H1 (cell line): ENCODE data around the gene HSDL2. TPM values are rescaled to one million over a fixed set of nuclear protein-coding genes. Genes with fewer than 3 reads are reported as not detected.
"Not testable (repeated sequence)": the region's sequence is repeated elsewhere in the genome, so short reads cannot be mapped to it uniquely, and the experiment has no call there.

ENCODE experiments used
- CTCF ChIA-PET: fragments of 300-600 bp; sonication (Branson Sonifier 250); formaldehyde crosslinking; loops from one replicate; lab custom pipeline; 2021; ENCODE audit not compliant: partially characterized antibody; lab: Charles Lee
- POLR2A ChIA-PET: fragments of 300-600 bp; sonication (Branson Sonifier 250); formaldehyde crosslinking; loops from one replicate; lab custom pipeline; 2021; ENCODE audit warnings: inconsistent platforms; ENCODE audit not compliant: partially characterized antibody; lab: Charles Lee
- DNase-seq, 2 experiments: peaks; one replicate each; pipeline versions ENCODE4 v3.0.0 to v3.0.0-alpha.2; 2010 to 2022; ENCODE audit warnings: low spot score in 2 of 2, low read depth in 1 of 2, mixed read lengths in 1 of 2
- FAIRE-seq: peaks from 2 replicates; lab custom pipeline; 2011; peaks lifted over from hg19 to GRCh38; lab: Jason Lieb, UNC
- H2AFZ ChIP-seq: 2 replicates; pipeline ENCODE4 v1.8.1; 2012; ENCODE audit warnings: low read length, inconsistent platforms
- H2AK5ac ChIP-seq: 2 replicates; pipeline ENCODE4 v1.6.1; 2013; ENCODE audit warnings: low read depth, low read length
- H2BK120ac ChIP-seq: replicated peaks from 2 replicates; pipeline ENCODE3; 2013; ENCODE audit warnings: low read depth, low read length, inconsistent platforms
- H2BK12ac ChIP-seq: 2 replicates; pipeline ENCODE4 v1.6.1; 2013; ENCODE audit warnings: low read depth, low read length
- H2BK15ac ChIP-seq: 2 replicates; pipeline ENCODE4 v1.6.1; 2013; ENCODE audit warnings: low read length
- H2BK20ac ChIP-seq: 2 replicates; pipeline ENCODE4 v1.6.1; 2013; ENCODE audit warnings: low read length
- H2BK5ac ChIP-seq: 2 replicates; pipeline ENCODE4 v1.6.1; 2013; ENCODE audit warnings: low read depth, low read length
- H3K14ac ChIP-seq: 2 replicates; pipeline ENCODE4 v1.6.1; 2013; ENCODE audit warnings: inconsistent platforms; ENCODE audit not compliant: insufficient read length
- H3K18ac ChIP-seq: 2 replicates; pipeline ENCODE4 v1.6.1; 2013; ENCODE audit warnings: low read length; ENCODE audit errors: extremely low read depth
- H3K23ac ChIP-seq: 2 replicates; pipeline ENCODE4 v1.6.1; 2013; ENCODE audit warnings: inconsistent platforms; ENCODE audit not compliant: insufficient read length
- H3K23me2 ChIP-seq: 2 replicates; pipeline ENCODE4 v1.6.1; 2013; ENCODE audit warnings: low read depth, low read length
- H3K27ac ChIP-seq: 2 replicates; pipeline ENCODE4 v1.6.1; 2011; ENCODE audit warnings: low read depth, low read length, inconsistent platforms
- H3K27me3 ChIP-seq, 4 experiments: replicated peaks in 1 of 4; 1 replicate in 1 of 4; 2 replicates in 3 of 4; pipeline versions ENCODE4 v1.6.1 to v1.8.1; 2011 to 2013; ENCODE audit warnings: low read length in 3 of 4, mild to moderate bottlenecking in 3 of 4, inconsistent platforms in 2 of 4, mixed read lengths in 2 of 4, moderate library complexity in 1 of 4; ENCODE audit not compliant: control insufficient read depth in 3 of 4, insufficient read depth in 3 of 4; ENCODE audit errors: extremely low read depth in 1 of 4
- H3K36me3 ChIP-seq, 4 experiments: 2 replicates each; pipeline versions ENCODE4 v1.6.1 to v1.8.1; 2011 to 2013; ENCODE audit warnings: mild to moderate bottlenecking in 4 of 4, low read length in 3 of 4, moderate library complexity in 2 of 4, control low read depth in 1 of 4, inconsistent platforms in 1 of 4; ENCODE audit not compliant: insufficient read depth in 4 of 4, control insufficient read depth in 2 of 4
- H3K4ac ChIP-seq: replicated peaks from 2 replicates; pipeline ENCODE3; 2013; ENCODE audit warnings: low read length, low read depth, mixed read lengths, inconsistent platforms; ENCODE audit not compliant: insufficient read length
- H3K4me1 ChIP-seq, 4 experiments: replicated peaks in 1 of 4; 1 replicate in 1 of 4; 2 replicates in 3 of 4; pipeline versions ENCODE4 v1.6.1 to v1.8.1; 2011 to 2013; ENCODE audit warnings: low read length in 3 of 4, inconsistent platforms in 2 of 4, mixed read lengths in 1 of 4; ENCODE audit not compliant: insufficient read depth in 4 of 4, control insufficient read depth in 3 of 4
- H3K4me2 ChIP-seq, 2 experiments: 2 replicates each; pipeline versions ENCODE4 v1.6.1 to v1.8.1; 2011 to 2013; ENCODE audit warnings: low read depth in 2 of 2, low read length in 2 of 2, control low read depth in 1 of 2, inconsistent platforms in 1 of 2, mild to moderate bottlenecking in 1 of 2; ENCODE audit not compliant: insufficient read depth in 1 of 2
- H3K4me3 ChIP-seq, 4 experiments: fragments of 200-600, 300-600 bp in 1 of 4; sonication (generic), shearing (Covaris generic), sonication (Bioruptor Twin) in 1 of 4; 2 replicates each; pipeline versions ENCODE4 v1.5.1 to v1.8.1; 2011 to 2016; ENCODE audit warnings: low read length in 4 of 4, low read depth in 3 of 4, control low read depth in 2 of 4, inconsistent platforms in 2 of 4, mild to moderate bottlenecking in 2 of 4, mixed read lengths in 1 of 4, moderate library complexity in 1 of 4; ENCODE audit not compliant: insufficient read depth in 2 of 4; ENCODE audit errors: extremely low read depth in 1 of 4
- H3K56ac ChIP-seq: replicated peaks from 2 replicates; pipeline ENCODE3; 2013; ENCODE audit warnings: low read depth, mild to moderate bottlenecking, mixed read lengths, low read length, inconsistent platforms; ENCODE audit not compliant: insufficient read length
- H3K79me1 ChIP-seq: 2 replicates; pipeline ENCODE4 v1.6.1; 2013; ENCODE audit warnings: low read depth, low read length, control low read depth
- H3K79me2 ChIP-seq, 2 experiments: 2 replicates each; pipeline versions ENCODE4 v1.6.1 to v1.8.1; 2012 to 2013; ENCODE audit warnings: low read length in 2 of 2, mild to moderate bottlenecking in 2 of 2, inconsistent platforms in 1 of 2; ENCODE audit not compliant: insufficient read depth in 2 of 2, control insufficient read depth in 1 of 2
- H3K9ac ChIP-seq, 4 experiments: replicated peaks in 1 of 4; 1 replicate in 1 of 4; 2 replicates in 3 of 4; pipeline versions ENCODE4 v1.6.1 to v1.8.1; 2011 to 2013; ENCODE audit warnings: low read depth in 3 of 4, low read length in 3 of 4, control low read depth in 2 of 4, mild to moderate bottlenecking in 2 of 4, moderate library complexity in 2 of 4, inconsistent platforms in 1 of 4; ENCODE audit errors: extremely low read depth in 1 of 4
- H3K9me3 ChIP-seq, 2 experiments: 2 replicates each; pipeline versions ENCODE4 v1.6.1 to v1.8.1; 2012 to 2013; ENCODE audit warnings: mild to moderate bottlenecking in 2 of 2, moderate library complexity in 2 of 2, control low read depth in 1 of 2, inconsistent platforms in 1 of 2, low read depth in 1 of 2, low read length in 1 of 2, mixed read lengths in 1 of 2; ENCODE audit not compliant: insufficient read depth in 2 of 2
- H4K20me1 ChIP-seq, 2 experiments: replicated peaks in 1 of 2; 2 replicates each; pipeline versions ENCODE3 to v1.8.1; 2011 to 2013; ENCODE audit warnings: inconsistent platforms in 2 of 2, low read length in 2 of 2, mild to moderate bottlenecking in 1 of 2; ENCODE audit not compliant: insufficient read depth in 2 of 2, control insufficient read depth in 1 of 2
- H4K5ac ChIP-seq: 2 replicates; pipeline ENCODE4 v1.6.1; 2013; ENCODE audit warnings: low read length, low read depth, mixed read lengths, inconsistent platforms; ENCODE audit not compliant: insufficient read length
- H4K8ac ChIP-seq: 2 replicates; pipeline ENCODE4 v1.8.0; 2013; ENCODE audit warnings: mild to moderate bottlenecking, moderate library complexity, low read length, inconsistent platforms; ENCODE audit not compliant: insufficient read depth; ENCODE audit errors: extremely low read depth
- H4K91ac ChIP-seq: replicated peaks from 2 replicates; pipeline ENCODE3; 2013; ENCODE audit warnings: low read length, mixed read lengths, inconsistent platforms; ENCODE audit not compliant: insufficient read length
- WGBS, 2 experiments: shearing (Covaris generic) in 1 of 2; methylation state at CpG; one replicate each; pipeline versions ENCODE4 v1.1.6 to v1.1.7; 2013 to 2015; ENCODE audit warnings: low lambda C conversion rate in 2 of 2, mixed read lengths in 2 of 2, inconsistent platforms in 1 of 2, low coverage in 1 of 2, missing lambda C conversion rate in 1 of 2; ENCODE audit not compliant: insufficient replicate concordance in 2 of 2, insufficient coverage in 1 of 2, insufficient read length in 1 of 2; ENCODE audit errors: extremely low coverage in 1 of 2, missing lambda C conversion rate in 1 of 2; 5-methylcytosine and 5-hydroxymethylcytosine counted together
- polyA plus RNA-seq, 7 experiments: library from polyadenylated mRNA; depleted of rRNA in 3 of 7; stranded (reverse) in 5 of 7; unstranded in 2 of 7; fragments of >200 nt in 5 of 7; fragments of 200-250 nt in 2 of 7; gene quantifications; 1 replicate in 5 of 7; 2 replicates in 1 of 7; 4 replicates in 1 of 7; pipeline versions ENCODE4 v1.2.1 to v1.2.3, GENCODE V29; 2011 to 2013; ENCODE audit warnings: missing spikeins in 2 of 7, mixed read lengths in 2 of 7
- total RNA-seq: library from RNA; stranded (reverse); fragmentation: NEBNext Ultra II Directional; extraction: Animal tissue kit (Norgen Biotek cat#: 25700); gene quantifications from 2 replicates; pipeline ENCODE4 v1.2.1, GENCODE V29; 2021

The HSDL2 gene
- total and polyA plus RNA-seq, 2 of the 8 experiments (the other 6 are each of a cell fraction or from before 2014, with no cell fraction given): 6.6 to 15.4 TPM

GRCh38 chr9:112393146-112393545 lies 13.2 kb downstream of the HSDL2 start:
- H2BK15ac ChIP-seq, H3K4me1 ChIP-seq, H2BK20ac ChIP-seq, H4K8ac ChIP-seq, H3K27ac ChIP-seq, H2BK12ac ChIP-seq, H3K14ac ChIP-seq, H3K36me3 ChIP-seq, H3K79me1 ChIP-seq, H2BK120ac ChIP-seq, H3K4me2 ChIP-seq, POLR2A ChIA-PET, H3K56ac ChIP-seq, DNase-seq, H3K9ac ChIP-seq, H3K4ac ChIP-seq, H3K27me3 ChIP-seq, H3K23me2 ChIP-seq, H3K23ac ChIP-seq, H3K9me3 ChIP-seq, H3K18ac ChIP-seq, H4K91ac ChIP-seq, H4K20me1 ChIP-seq, H3K4me3 ChIP-seq, H3K79me2 ChIP-seq, CTCF ChIA-PET, H2AFZ ChIP-seq, FAIRE-seq, H2BK5ac ChIP-seq, H4K5ac ChIP-seq, H2AK5ac ChIP-seq: not testable (repeated sequence)
- 94% methylated on average over 5 of the region's 5 CpGs; no CpG with 5 or more reads in 1 of the 2 experiments for WGBS, 2 experiments
